MM.1S (cell line): Measurements from ENCODE around the gene KLHL21.

Source experiments
- EZH2 ChIP-seq: fragments of 300-600 bp; sonication (generic); optimal IDR thresholded peaks from 2 replicates; pipeline ENCODE3; 2017; ENCODE audit warnings: low read depth, mild to moderate bottlenecking, antibody characterized with exemption, low read length, mixed read lengths
- TF ChIP-seq, protein P1 (sequence below): fragments of 300-600 bp; sonication (generic); IDR thresholded peaks from 2 replicates; pipeline ENCODE4 v1.5.1; 2016; ENCODE audit warnings: antibody characterized with exemption, low read length, mixed read lengths

DNA sequence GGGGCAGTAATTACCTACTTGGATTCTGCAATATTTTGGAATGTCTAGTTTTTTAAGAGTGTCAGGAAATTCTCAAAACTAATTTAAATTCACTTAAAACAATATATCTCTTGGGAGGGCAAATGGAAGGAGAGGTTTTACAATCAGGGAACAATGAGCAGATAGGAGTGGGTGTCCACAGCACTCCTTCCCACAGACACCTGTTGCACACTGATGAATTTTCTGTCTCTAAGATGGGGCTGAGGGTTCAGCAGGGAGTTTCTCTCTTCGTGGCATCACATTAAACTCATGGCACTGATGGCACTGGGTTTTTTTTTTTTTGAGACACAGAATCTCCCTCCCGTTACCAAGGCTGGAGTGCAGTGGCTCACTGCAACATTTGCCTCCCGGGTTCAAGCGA lies 16.4 kb upstream of the KLHL21 start:
- no peak for TF ChIP-seq EZH2
- TF ChIP-seq, protein P1, sequence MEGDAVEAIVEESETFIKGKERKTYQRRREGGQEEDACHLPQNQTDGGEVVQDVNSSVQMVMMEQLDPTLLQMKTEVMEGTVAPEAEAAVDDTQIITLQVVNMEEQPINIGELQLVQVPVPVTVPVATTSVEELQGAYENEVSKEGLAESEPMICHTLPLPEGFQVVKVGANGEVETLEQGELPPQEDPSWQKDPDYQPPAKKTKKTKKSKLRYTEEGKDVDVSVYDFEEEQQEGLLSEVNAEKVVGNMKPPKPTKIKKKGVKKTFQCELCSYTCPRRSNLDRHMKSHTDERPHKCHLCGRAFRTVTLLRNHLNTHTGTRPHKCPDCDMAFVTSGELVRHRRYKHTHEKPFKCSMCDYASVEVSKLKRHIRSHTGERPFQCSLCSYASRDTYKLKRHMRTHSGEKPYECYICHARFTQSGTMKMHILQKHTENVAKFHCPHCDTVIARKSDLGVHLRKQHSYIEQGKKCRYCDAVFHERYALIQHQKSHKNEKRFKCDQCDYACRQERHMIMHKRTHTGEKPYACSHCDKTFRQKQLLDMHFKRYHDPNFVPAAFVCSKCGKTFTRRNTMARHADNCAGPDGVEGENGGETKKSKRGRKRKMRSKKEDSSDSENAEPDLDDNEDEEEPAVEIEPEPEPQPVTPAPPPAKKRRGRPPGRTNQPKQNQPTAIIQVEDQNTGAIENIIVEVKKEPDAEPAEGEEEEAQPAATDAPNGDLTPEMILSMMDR, result no peak
